Subcutaneous abdominal adipose tissue (tissue), 5 donors: ENCODE data around the gene TMBIM1.

Experiments used
- H3K27ac ChIP-seq: one replicate; pipeline ENCODE4 v1.7.0; 2013; ENCODE audit warnings: low read depth, mild to moderate bottlenecking, inconsistent platforms, low read length, moderate library complexity
- H3K27me3 ChIP-seq, 5 donors: one replicate each; pipeline ENCODE4 v1.7.0; 2013; ENCODE audit warnings: low read length in 5 of 5, inconsistent platforms in 1 of 5; ENCODE audit not compliant: control insufficient read depth in 5 of 5, insufficient read depth in 4 of 5
- H3K36me3 ChIP-seq, 5 donors: one replicate each; pipeline ENCODE4 v1.7.0; 2013; ENCODE audit warnings: low read length in 5 of 5; ENCODE audit not compliant: control insufficient read depth in 5 of 5, insufficient read depth in 5 of 5
- H3K4me1 ChIP-seq, 5 donors: one replicate each; pipeline ENCODE4 v1.7.0; 2013; ENCODE audit warnings: low read length in 5 of 5, mild to moderate bottlenecking in 3 of 5, moderate library complexity in 1 of 5; ENCODE audit not compliant: control insufficient read depth in 5 of 5, insufficient read depth in 5 of 5
- H3K4me3 ChIP-seq, 5 donors: one replicate each; pipeline ENCODE4 v1.7.0; 2013; ENCODE audit warnings: low read length in 5 of 5, low read depth in 1 of 5
- H3K9ac ChIP-seq, 5 donors: one replicate each; pipeline ENCODE4 v1.7.0; 2013; ENCODE audit warnings: low read length in 5 of 5, mild to moderate bottlenecking in 4 of 5, moderate library complexity in 3 of 5
- H3K9me3 ChIP-seq, 5 donors: one replicate each; pipeline ENCODE4 v1.7.0; 2013; ENCODE audit warnings: low read length in 5 of 5; ENCODE audit not compliant: control insufficient read depth in 5 of 5
- donor health status: healthy.
- donor health status: healthy.
- donor health status: healthy.
- donor health status: healthy.
- donor health status: healthy.

The TMBIM1 gene

GRCh38 chr2:218265626-218266025 is 26.7 kb downstream of the TMBIM1 start:
- Histone ChIP-seq H3K9ac (no peak overlapping the region), H3K36me3 (peaks cover 0 to 51% (median 43%) of the 10 kb centered on the region in 5 donors), H3K9me3 (no peaks in the 10 kb centered on the region), H3K4me3 (no peak overlapping the region), H3K27me3 (no peaks in the 10 kb centered on the region), H3K4me1 (peaks cover 17 to 58% (median 52%) of the 10 kb centered on the region in 5 donors), H3K27ac (no peak overlapping the region)

GRCh38 chr2:218264773-218265561 is 27.3 kb downstream of the TMBIM1 start:
- Histone ChIP-seq H3K9ac (peak overlapping the region in 1 of 5 donors; percentile 32), H3K27ac (no peak overlapping the region), H3K4me1 (peaks cover 23 to 61% (median 57%) of the 10 kb centered on the region in 5 donors), H3K27me3 (no peaks in the 10 kb centered on the region), H3K4me3 (no peak overlapping the region), H3K9me3 (no peaks in the 10 kb centered on the region), H3K36me3 (peaks cover 0 to 51% (median 43%) of the 10 kb centered on the region in 5 donors)

GRCh38 chr2:218263817-218264641 is 28.3 kb downstream of the TMBIM1 start:
- Histone ChIP-seq H3K27ac (peak overlapping the region; percentile 30), H3K9ac (peak overlapping the region in 1 of 5 donors; percentile 32), H3K4me1 (peaks cover 29 to 63% (median 60%) of the 10 kb centered on the region in 5 donors), H3K36me3 (peaks cover 0 to 51% (median 43%) of the 10 kb centered on the region in 5 donors), H3K27me3 (no peaks in the 10 kb centered on the region), H3K4me3 (no peak overlapping the region), H3K9me3 (no peaks in the 10 kb centered on the region)

GRCh38 chr2:218262631-218263586 is 29.4 kb downstream of the TMBIM1 start:
- Histone ChIP-seq H3K4me3 (peak overlapping the region in 3 of 5 donors; percentile 2 to 41 (median 11)), H3K27ac (peak overlapping the region; percentile 83), H3K9ac (peak overlapping the region in 1 of 5 donors; percentile 20), H3K27me3 (no peaks in the 10 kb centered on the region), H3K4me1 (peaks cover 34 to 70% (median 68%) of the 10 kb centered on the region in 5 donors), H3K36me3 (peaks cover 0 to 51% (median 43%) of the 10 kb centered on the region in 5 donors), H3K9me3 (no peaks in the 10 kb centered on the region)

- no peaks in the 10 kb centered on the region for H3K27me3 ChIP-seq
- peak overlapping the region in 1 of 5 donors; percentile 2 for H3K4me3 ChIP-seq
- H3K4me1 ChIP-seq: peaks cover 35 to 75% (median 73%) of the 10 kb centered on the region in 5 donors
- H3K9me3 ChIP-seq: no peaks in the 10 kb centered on the region
- no peak overlapping the region for H3K9ac ChIP-seq
- peak overlapping the region; percentile 83 for H3K27ac ChIP-seq
- peaks cover 0 to 46% (median 37%) of the 10 kb centered on the region in 5 donors for H3K36me3 ChIP-seq
Measured at GRCh38 chr2:218262237-218262600, 30.1 kb downstream of the TMBIM1 start.

- Histone ChIP-seq H3K27ac (peak overlapping the region; percentile 83), H3K9ac (peak overlapping the region in 3 of 5 donors; percentile 17 to 79 (median 64)), H3K36me3 (peaks cover 0 to 44% (median 36%) of the 10 kb centered on the region in 5 donors), H3K27me3 (no peaks in the 10 kb centered on the region), H3K4me3 (peak overlapping the region; percentile 15 to 45 (median 23)), H3K4me1 (peaks cover 38 to 81% (median 75%) of the 10 kb centered on the region in 5 donors), H3K9me3 (no peaks in the 10 kb centered on the region)
Measured at GRCh38 chr2:218261423-218262236, 30.7 kb downstream of the TMBIM1 start.

- Histone ChIP-seq H3K9me3 (no peaks in the 10 kb centered on the region), H3K27me3 (no peaks in the 10 kb centered on the region), H3K9ac (peak within 1 kb of the TSS in 4 of 5 donors; percentile 53 to 79 (median 66)), H3K36me3 (peaks cover 0 to 41% (median 29%) of the 10 kb centered on the region in 5 donors), H3K4me3 (peak within 1 kb of the TSS; percentile 23 to 45 (median 30)), H3K27ac (peak within 1 kb of the TSS; percentile 83), H3K4me1 (peaks cover 38 to 82% (median 75%) of the 10 kb centered on the region in 5 donors)
Measured at GRCh38 chr2:218260742-218261422, 31.4 kb downstream of the TMBIM1 start, which contains the start of gene GPBAR1. Gene GPBAR1 (plus strand): TSS chr2:218261015. CDS start chr2:218262725, 1,710 bp downstream.

- peak overlapping the region; percentile 83 for H3K27ac ChIP-seq
- peak overlapping the region in 3 of 5 donors; percentile 23 to 31 (median 30) for H3K4me3 ChIP-seq
- peaks cover 4 to 41% (median 29%) of the 10 kb centered on the region in 5 donors for H3K36me3 ChIP-seq
Measured at GRCh38 chr2:218260166-218260565, 32.1 kb downstream of the TMBIM1 start.

More at GRCh38 chr2:218260166-218260565, 32.1 kb downstream of the TMBIM1 start:
- peak overlapping the region in 3 of 5 donors; percentile 53 to 68 (median 60) for H3K9ac ChIP-seq
- H3K27me3 ChIP-seq: no peaks in the 10 kb centered on the region
- peaks cover 38 to 82% (median 75%) of the 10 kb centered on the region in 5 donors for H3K4me1 ChIP-seq
- no peaks in the 10 kb centered on the region for H3K9me3 ChIP-seq
